Skeletal muscle cell (primary cell): Measurements from ENCODE around the gene BMPR1B.
"Not testable (repeated sequence)": the region's sequence is repeated elsewhere in the genome, so short reads cannot be mapped to it uniquely, and the experiment has no call there.

Source experiments
- DNase-seq: peaks from one replicate; pipeline ENCODE4 v3.0.0-alpha.2; 2010; ENCODE audit warnings: low read depth
- H3K4me3 ChIP-seq: 2 replicates; pipeline ENCODE4 v1.5.1; 2011; ENCODE audit warnings: low read depth, mild to moderate bottlenecking, control low read depth, low read length, moderate library complexity

BMPR1B gene

DNA sequence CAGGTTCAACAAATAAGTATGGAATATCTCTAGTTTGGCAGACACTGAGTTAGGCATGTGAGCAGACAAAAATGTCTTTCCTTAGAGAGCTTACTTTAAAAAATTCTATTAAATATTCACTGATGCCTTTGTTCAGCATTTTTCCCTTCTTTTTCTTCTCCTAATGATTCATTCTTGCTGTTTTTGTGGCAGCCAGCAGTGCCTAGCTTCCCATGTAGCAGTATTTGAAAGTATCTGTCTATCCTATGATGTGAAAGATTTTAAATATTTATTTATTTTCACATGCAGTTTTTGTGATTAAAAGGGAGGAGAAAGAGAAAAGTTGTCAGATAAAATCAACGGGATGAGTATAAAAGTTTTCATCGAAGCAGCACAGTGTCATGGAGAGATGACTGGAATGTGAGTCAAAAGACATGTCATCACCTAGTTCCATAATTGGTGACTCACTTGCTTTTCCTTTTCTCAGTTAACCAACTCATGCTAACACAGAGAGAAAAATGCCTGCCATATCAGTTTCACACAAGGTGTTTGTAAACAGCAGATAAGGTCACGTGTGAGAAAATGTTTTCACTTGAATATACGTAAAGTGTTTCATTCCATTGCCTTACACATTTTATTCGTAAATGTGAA, 69.8 kb downstream of the BMPR1B start:
- peak; percentile 61 for DNase-seq
- no peak overlapping the region for H3K4me3 ChIP-seq

DNA sequence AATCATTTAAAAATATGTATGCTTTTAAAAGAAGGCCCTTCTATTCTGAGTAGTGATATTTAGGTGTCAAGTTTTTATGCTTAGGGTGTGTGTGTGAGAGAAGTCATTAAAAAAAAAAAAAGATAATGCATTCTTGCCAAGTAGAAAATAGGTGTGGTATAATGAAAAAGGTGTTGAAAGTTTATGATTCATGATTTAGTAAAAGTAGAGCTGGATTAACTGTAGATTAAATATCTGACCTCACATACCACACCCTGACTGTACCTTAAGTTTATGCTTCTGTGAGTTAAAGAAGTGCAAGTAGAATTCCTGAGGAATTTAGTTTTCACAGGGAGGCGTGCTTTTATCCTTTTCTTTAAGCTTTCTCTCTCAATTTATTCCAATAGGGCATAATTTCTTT, 71.1 kb downstream of the BMPR1B start:
- no peak for DNase-seq
- H3K4me3 ChIP-seq = no peak overlapping the region

DNA sequence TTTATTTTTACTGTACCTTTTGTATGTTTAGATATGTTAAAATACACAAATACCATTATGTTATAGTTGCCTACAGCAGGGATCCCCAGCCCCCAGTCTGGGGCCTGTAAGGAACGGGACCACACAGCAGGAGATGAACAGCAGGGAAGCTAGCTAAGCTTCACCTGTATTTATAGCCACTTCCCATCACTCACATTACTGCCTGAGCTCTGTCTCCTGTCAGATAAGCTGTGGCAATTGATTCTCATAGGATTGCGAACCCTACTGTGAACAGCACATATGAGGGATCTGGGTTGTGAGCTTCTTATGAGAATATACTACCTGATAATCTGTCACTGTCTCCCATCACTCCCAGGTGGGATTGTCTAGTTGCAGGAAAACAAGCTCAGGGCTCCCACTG, 73.9 kb downstream of the BMPR1B start:
- no peak for DNase-seq
- no peak overlapping the region for H3K4me3 ChIP-seq

DNA sequence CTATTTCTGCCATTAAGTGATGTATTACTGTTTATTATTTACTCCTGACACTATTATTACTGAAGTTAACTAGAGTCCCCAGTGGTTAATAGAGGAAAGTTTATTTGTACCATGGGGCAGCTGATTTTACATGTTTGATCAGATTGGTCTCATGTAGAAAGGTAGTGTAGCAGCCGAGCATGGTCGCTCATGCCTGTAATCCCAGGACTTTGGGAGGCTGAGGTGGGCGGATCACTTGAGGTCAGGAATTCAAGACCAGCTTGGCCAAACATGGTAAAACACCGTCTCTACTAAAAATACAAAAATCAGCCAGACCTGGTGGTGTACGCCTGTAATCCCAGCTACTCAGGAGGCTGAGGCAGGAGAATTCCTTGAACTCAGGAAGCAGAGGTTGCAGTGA, 74.6 kb downstream of the BMPR1B start:
- not testable (repeated sequence) for H3K4me3 ChIP-seq, DNase-seq

DNA sequence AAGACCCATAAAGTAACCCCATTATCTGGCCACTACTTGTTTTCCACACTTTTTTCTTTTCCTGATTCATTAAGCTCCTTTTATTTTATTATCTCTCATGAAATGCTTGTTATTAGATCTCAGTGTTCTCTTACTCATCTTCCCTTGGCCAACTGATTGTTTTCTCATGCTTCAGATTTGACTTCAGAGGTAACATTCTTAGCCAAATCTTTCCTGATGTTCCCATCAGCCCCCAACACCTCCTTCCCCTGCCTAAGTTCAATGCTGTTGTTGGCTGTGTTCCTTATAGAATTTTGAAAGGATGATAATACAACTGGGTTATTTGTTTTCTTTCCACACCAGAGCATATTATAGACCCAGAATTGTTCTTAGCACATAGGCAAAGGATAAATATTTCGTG, 75.6 kb downstream of the BMPR1B start:
- no peak overlapping the region for H3K4me3 ChIP-seq
- DNase-seq = peak; percentile 68

DNA sequence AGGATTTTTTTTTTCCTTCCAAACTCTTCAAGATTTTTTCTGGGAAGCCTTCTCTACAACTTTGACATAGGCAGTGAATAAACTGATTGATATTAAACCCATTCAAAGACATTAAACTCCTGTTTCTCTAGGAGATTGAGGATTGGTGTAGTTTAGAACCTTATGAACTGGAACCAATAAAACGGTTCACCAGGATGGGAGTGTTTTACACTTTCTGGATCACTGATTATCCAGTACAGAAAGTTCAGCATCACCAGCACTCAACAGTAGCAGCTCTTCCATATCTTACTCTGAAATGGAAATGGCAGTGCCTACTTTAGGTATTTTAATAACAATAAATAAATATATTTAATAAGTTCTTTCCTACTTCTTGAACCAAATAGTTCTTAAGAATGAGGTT, 76.7 kb downstream of the BMPR1B start:
- H3K4me3 ChIP-seq = no peak overlapping the region
- no peak for DNase-seq

DNA sequence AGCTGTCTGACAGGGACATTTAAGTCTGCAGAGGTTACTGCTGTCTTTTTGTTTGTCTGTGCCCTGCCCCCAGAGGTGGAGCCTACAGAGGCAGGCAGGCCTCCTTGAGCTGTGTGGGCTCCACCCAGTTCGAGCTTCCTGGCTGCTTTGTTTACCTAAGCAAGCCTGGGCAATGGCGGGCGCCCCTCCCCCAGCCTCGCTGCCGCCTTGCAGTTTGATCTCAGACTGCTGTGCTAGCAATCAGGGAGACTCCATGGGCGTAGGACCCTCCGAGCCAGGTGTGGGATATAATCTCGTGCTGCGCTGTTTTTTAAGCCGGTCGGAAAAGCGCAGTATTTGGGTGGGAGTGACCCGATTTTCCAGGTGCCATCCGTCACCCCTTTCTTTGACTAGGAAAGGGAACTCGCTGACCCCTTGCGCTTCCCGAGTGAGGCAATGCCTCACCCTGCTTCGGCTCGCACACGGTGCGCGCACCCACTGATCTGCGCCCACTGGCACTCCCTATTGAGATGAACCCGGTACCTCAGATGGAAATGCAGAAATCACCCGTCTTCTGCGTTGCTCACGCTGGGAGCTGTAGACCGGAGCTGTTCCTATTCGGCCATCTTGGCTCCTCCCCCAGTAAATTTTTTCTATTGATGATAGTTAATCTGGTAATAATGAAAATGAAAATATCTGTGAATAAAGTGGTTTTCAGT, 83.6 kb downstream of the BMPR1B start:
- not testable (repeated sequence) for DNase-seq, H3K4me3 ChIP-seq

DNA sequence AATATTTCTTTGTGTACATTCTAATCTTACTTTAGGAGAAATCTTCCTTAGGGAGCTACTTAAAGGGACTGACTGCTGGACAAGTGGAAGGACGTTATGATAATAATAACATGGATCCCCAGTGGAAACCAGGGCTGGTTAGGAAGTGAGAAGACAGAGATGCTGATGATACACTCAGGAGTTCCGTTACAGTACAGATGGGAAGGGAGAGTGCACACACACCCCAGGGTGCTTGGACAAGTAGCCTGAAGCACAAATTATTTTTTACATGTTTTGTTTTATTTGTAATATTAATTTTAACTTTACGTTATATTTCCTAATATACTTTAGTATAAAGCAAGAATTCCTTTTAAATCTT, 84.1 kb downstream of the BMPR1B start:
- H3K4me3 ChIP-seq = no peak overlapping the region
- DNase-seq = no peak

DNA sequence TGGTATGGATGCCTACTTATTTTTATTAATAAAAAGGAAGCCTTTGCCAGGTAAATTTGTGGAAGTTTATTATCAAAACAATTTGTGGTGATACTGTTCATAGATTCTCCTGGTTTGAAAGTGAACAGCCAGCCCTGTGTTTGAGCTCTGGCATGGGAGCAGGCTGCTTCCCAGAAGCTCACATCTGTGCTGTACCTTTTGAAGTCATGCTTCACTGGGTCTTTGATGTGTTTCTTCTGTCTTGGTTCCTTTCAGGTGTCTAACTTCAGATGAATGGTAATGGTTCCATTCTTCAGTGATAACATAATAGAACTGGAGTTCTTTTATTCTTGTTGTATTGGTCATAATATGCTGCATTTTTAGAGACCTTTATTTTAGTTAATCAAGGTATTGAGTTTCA, 85.5 kb downstream of the BMPR1B start:
- DNase-seq = no peak
- no peak overlapping the region for H3K4me3 ChIP-seq

DNA sequence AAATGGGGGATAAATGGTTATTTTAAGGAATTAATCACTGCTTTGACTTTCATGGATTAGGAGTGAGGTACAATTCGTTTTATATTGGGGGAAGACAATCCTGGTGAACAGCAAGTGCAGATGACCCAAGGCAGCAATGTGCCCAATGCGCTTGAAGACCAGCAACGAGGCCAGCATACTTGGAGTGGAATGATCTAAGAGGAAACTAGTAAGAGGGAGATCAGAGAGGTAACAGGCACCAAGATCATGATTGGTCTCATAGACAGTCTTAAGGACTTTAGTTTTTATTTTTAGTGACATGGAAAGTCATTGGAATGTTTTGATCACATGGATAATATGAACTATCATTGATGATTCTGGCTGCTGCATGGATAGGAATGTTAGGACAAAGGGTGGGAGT, 90.6 kb downstream of the BMPR1B start:
- no peak overlapping the region for H3K4me3 ChIP-seq
- no peak for DNase-seq

DNA sequence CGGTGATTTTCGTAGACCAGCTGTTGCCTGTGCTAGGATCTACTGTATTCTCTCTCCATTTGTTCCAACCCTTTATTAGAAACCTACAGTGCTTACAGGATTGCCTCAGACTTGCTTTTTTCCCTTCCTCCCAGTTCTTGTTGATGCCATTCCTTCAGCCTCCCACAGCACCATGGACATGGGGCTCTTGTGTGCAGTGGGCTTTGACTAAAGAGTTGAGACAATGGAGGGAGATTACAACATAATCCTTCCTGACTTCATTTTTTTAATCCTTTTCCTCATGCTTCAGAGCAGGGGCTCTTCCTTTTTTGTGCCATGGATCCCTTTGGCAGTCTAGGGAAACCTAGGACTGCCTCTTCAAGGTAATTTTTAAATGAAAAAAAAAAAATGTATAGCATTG, 92.1 kb downstream of the BMPR1B start:
- no peak for DNase-seq
- H3K4me3 ChIP-seq = no peak overlapping the region

DNA sequence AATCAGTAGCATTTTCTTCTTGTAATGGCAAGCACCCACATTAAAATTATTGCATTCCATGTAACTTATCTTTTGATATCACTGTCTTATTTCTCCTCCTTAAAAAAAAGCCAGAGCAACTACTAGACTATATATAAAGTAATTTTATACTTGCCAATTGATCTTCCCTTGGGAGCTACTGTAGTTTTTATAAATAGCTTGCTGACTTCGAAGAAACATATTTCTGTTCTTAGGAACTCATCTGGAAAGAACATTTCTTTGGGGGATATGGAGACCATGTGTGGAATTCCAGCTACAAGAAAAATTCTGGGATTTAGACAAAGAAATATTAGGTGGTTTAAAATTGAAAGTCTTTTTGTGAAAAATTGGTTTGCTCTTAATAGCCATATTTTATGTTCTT, 94.9 kb downstream of the BMPR1B start:
- peak; percentile 2 for DNase-seq
- H3K4me3 ChIP-seq = no peak overlapping the region

DNA sequence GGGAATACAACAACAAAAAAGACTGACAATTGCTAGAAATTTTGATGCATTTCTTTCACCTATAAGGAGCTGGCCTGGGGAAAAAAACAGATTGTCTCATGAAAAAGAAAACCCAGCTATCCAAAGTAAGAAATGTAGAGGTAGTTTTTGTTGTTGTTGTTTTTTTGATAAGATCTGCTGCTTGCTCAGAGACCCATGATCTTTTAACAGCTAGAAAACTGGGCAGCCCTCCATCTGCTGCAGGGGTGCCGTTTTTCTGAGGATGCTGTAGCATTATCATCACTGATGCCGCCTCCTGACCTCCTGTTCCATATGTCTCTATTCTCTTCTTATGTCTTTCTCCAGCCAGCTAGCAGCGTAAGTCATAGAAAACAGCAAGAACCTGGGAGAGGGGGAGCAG, 98.3 kb downstream of the BMPR1B start:
- H3K4me3 ChIP-seq = no peak overlapping the region
- DNase-seq = no peak

DNA sequence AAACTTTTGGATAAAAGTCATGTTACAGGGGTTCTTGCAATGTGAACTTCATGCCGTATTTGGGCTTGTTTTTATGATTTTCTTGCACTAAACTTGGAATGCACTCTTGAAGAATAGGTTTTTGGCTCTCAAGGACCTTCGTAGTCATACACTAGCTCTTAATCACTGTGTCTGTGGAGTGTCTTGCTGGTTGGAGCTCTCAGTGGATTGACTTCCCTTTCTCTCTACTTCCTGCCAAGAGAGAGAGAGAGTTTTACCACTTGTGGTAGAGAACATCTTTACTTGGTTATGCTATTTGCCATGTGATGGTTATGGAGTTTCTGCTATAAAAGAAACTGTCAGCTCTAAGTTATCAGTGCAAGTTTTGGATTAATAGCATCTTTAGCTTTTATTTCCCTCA, 112.4 kb downstream of the BMPR1B start:
- DNase-seq = no peak
- no peak overlapping the region for H3K4me3 ChIP-seq

DNA sequence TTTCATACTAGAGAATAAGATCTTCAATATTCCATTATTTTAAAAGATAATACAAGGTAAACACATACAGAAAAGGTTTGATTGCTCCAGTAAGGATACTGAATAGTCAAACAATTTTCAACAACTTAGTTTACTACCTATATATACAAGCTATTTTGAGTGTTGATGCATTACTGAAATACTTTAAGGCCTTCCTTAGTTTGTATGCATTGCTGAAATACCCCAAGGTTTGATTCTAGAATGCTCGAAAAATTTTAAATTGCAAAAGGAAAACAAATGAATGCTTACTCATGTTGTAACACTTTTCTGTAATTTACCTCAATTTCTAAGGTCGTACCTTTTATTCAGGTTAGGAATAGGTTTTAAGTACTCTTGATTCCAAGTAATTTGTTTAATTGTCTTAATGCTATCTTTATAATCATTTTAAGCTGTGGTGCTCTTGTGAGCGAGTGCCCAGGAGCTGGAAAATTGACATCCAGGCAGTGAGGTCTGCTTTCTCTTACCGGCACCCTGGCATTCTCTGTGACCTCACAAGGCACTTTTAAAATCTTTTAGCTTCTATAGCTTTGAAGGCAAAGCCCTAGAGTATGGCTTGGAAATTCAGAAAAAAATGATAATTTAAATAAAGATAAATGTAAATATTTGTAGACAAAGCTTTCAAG, 114.0 kb downstream of the BMPR1B start:
- no peak overlapping the region for H3K4me3 ChIP-seq
- no peak for DNase-seq

DNA sequence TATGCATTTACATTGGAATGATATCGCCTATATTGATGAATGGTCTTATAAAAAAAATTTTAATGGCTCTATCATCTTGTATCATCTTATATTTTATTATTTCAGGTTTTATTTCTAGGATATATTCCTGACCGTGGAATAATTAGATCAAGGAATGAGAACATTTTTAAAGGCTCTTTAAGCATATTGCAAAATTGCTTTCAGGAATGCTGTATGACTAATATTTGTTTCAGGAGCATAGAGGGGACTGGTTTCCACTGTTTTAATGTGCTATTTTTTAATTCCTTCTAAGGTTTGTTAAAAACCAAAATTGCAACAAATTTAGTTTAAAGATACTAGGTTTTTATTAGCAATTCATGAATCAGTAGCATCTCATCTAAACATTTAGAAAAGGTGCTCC, 120.2 kb downstream of the BMPR1B start:
- H3K4me3 ChIP-seq = no peak overlapping the region
- DNase-seq = no peak

DNA sequence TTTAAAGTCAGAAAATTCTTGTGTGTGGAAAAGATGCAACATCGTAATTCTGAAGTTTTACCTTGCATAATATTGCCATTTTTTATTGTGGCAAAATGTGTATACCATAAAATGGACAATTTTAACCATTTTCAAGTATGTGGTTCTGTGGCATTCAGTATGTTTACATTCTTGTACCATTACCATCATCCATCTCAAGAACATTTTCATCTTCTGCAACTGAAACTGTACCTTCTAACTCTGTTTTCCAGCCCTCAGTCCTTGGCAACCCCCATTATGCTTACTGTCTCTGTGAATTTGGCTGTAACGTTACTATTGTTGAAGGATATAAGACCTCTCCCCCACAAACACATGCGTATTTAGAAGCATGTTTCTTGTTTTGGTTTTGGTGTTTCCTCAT, 123.2 kb downstream of the BMPR1B start:
- H3K4me3 ChIP-seq = no peak overlapping the region
- peak; percentile 25 for DNase-seq

DNA sequence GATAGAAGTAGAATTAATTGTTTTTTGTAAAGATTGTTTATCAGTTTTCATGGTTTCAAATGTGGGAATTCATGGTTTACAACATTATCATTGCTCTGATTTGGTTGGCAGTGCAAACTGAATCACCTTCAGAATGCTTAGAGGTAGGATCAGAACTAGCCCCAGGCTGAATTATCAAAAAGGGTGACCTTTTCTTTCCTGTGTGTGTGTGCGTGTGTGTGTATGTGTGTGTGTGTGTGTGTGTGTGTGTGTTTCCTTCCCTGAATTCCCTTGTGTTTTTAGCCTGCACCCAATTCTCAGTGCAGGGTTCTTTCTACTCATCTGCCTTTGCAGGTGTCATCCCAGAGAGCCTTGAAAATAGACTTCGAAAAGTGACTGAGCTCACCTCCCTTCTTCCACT, 125.0 kb downstream of the BMPR1B start:
- no peak for DNase-seq
- no peak overlapping the region for H3K4me3 ChIP-seq

DNA sequence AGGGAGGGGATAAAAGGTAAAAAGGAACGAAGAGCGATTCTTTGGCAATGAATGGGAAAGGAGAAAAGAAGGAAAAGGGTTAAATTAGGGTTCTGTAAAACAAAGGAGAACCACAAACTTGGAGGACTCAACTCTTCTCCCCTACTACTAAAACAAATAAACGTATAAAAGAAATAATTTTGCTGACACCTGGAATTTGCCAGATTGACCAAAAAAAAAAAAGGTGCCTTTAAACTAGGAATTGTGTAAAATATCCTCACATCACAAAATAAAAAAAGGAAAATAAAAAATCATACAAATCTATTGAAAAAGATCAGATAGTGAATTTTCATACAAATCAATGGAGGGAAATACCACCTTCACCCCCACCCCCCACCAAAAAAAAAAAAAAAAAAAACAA, 129.3 kb downstream of the BMPR1B start:
- DNase-seq = no peak
- H3K4me3 ChIP-seq = no peak overlapping the region

DNA sequence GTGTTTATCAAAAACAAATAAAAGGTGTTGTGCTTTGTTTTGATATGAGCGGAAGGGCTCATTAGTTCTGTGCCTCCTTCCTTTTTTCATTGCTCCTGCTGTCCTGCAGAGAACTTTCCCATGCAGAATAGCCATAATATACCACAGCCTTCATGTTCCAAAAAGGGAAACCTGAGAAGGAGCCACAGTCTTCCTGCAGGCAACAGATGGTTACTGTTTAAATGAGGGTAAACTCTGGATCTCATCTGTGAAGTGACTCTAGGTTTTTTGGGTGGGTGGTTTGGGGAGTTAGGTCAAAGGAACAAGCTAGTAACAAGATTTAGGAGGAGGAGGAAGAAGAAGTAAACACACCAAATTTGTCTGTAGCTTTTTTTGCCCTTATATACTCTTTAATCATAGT, 131.8 kb downstream of the BMPR1B start:
- DNase-seq = no peak
- no peak overlapping the region for H3K4me3 ChIP-seq

DNA sequence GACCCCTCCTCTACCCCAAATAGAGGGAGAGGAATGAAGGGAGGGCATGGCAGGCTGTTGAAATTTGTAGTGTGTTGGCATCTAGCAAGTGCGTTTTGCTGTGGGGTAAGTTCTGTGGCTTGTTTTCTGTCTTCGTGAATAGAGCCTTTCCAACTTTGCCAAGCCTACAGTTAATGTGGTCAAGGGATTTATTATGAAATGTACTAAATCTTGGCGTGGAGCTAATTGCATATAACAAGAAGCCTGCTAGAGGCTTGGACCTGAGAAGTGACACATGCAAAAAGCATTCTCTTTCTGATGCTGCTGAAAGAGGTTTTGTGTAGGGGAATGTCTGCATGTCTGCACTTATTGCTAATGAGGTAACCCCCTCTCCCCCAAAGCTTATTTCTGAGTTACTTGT, 132.2 kb downstream of the BMPR1B start:
- peak; percentile 73 for DNase-seq
- H3K4me3 ChIP-seq = no peak overlapping the region
